Caco-2 (cell line): ENCODE results near the gene PIEZO1. TPM values are rescaled to one million over a fixed set of nuclear protein-coding genes. Genes with fewer than 3 reads are reported as not detected.

Experiments
- BruUV-seq: library from RNA; stranded (reverse); fragments of 400-500 nt; replicated peaks from 2 replicates; lab custom pipeline; 2021; lab: Mats Ljungman, UMichigan
- CTCF ChIA-PET: fragments of 300-600 bp; sonication (Branson Sonifier 250); formaldehyde crosslinking; loops from one replicate; lab custom pipeline; 2022; ENCODE audit warnings: antibody characterized with exemption; lab: Charles Lee
- POLR2A ChIA-PET: fragments of 300-600 bp; sonication (Branson Sonifier 250); formaldehyde crosslinking; loops from one replicate; lab custom pipeline; 2022; ENCODE audit warnings: antibody characterized with exemption; lab: Charles Lee
- DNase-seq, 2 experiments: peaks; one replicate each; pipeline versions ENCODE4 v3.0.0 to v3.0.0-alpha.2; 2020 to 2022
- H3K27me3 ChIP-seq: replicated peaks from 2 replicates; pipeline ENCODE4 v1.6.0; 2011; ENCODE audit warnings: low read length; ENCODE audit not compliant: control insufficient read depth, insufficient read depth
- H3K36me3 ChIP-seq: 2 replicates; pipeline ENCODE4 v1.5.1; 2011; ENCODE audit warnings: low read length; ENCODE audit not compliant: control insufficient read depth, insufficient read depth
- H3K4me1 ChIP-seq: fragments of 250-450 bp; sonication (Bioruptor Pico); 2 replicates; pipeline ENCODE4 v1.5.1; 2020; ENCODE audit warnings: mild to moderate bottlenecking
- H3K4me3 ChIP-seq: 2 replicates; pipeline ENCODE4 v1.5.1; 2011; ENCODE audit warnings: low read depth, mild to moderate bottlenecking, control low read depth, low read length
- H3K9me3 ChIP-seq: fragments of 250-450 bp; sonication (Bioruptor Pico); 2 replicates; pipeline ENCODE4 v1.5.1; 2020; ENCODE audit warnings: mild to moderate bottlenecking, moderate library complexity
- H3K27ac Mint-ChIP-seq: one replicate; pipeline ENCODE4 v1.8.0; 2022; ENCODE audit warnings: mixed read lengths; ENCODE audit not compliant: unreplicated experiment
- H3K27me3 Mint-ChIP-seq: one replicate; pipeline ENCODE4 v1.8.0; 2022; ENCODE audit warnings: mixed read lengths; ENCODE audit not compliant: insufficient read depth, unreplicated experiment
- H3K36me3 Mint-ChIP-seq: one replicate; pipeline ENCODE4 v1.8.0; 2022; ENCODE audit warnings: mild to moderate bottlenecking, mixed read lengths; ENCODE audit not compliant: insufficient read depth, unreplicated experiment
- H3K4me1 Mint-ChIP-seq: one replicate; pipeline ENCODE4 v1.8.0; 2022; ENCODE audit warnings: low read depth, mixed read lengths; ENCODE audit not compliant: unreplicated experiment
- H3K4me3 Mint-ChIP-seq: one replicate; pipeline ENCODE4 v1.8.0; 2022; ENCODE audit warnings: mild to moderate bottlenecking, moderate library complexity, mixed read lengths; ENCODE audit not compliant: unreplicated experiment
- H3K9me3 Mint-ChIP-seq: one replicate; pipeline ENCODE4 v1.8.0; 2022; ENCODE audit warnings: mixed read lengths; ENCODE audit not compliant: unreplicated experiment
- CTCF ChIP-seq, 2 experiments: fragments of 200-600 bp in 1 of 2; IDR thresholded peaks; 1 replicate in 1 of 2; 2 replicates in 1 of 2; pipeline versions ENCODE4 v1.5.1 to v1.8.0; 2011 to 2022; ENCODE audit warnings: antibody characterized with exemption in 1 of 2, control low read depth in 1 of 2, inconsistent platforms in 1 of 2, low read depth in 1 of 2, low read length in 1 of 2, mild to moderate bottlenecking in 1 of 2, moderate library complexity in 1 of 2; ENCODE audit not compliant: insufficient read depth in 1 of 2, severe bottlenecking in 1 of 2, unreplicated experiment in 1 of 2
- intact Hi-C: fragments of 100-400 bp; cut with micrococcal nuclease; formaldehyde crosslinking; loops from one replicate; pipeline ENCODE4 v1.10.0; 2022; ENCODE audit not compliant: unreplicated experiment
- total RNA-seq: library from RNA; stranded (reverse); gene quantifications from 2 replicates; pipeline ENCODE4 v1.2.3, GENCODE V29; 2022

Gene PIEZO1
- total RNA-seq, 1 experiment from 2014 or later = 248 TPM

- Histone ChIP-seq H3K9me3 (no peaks in the 10 kb centered on the region), H3K4me1 (no peaks in the 10 kb centered on the region), H3K4me3 (no peak overlapping the region), H3K27me3 (no peaks in the 10 kb centered on the region), H3K36me3 (no peaks in the 10 kb centered on the region; the same call in 1 of the 2 replicates)
- intact Hi-C loops = no loop called here
- Mint-ChIP-seq H3K36me3 (peaks cover 62% of the 10 kb centered on the region), H3K27me3 (no peaks in the 10 kb centered on the region), H3K4me1 (peaks cover 7% of the 10 kb centered on the region), H3K4me3 (no peak overlapping the region), H3K27ac (no peak overlapping the region), H3K9me3 (no peaks in the 10 kb centered on the region)
- ChIA-PET POLR2A (no interaction called here), CTCF (no interaction called here)
- no peak for DNase-seq
- no TSS peak for BruUV-seq
- TF ChIP-seq CTCF (IDR thresholded peaks at IDR 0.05; ENCODE audit: insufficient read depth in 1 of 2, low read depth in 1 of 2, low read length in 1 of 2, severe bottlenecking in 1 of 2, unreplicated experiment in 1 of 2) = no peak
Observed at GRCh38 chr16:88711750-88712340, 73.2 kb downstream of the PIEZO1 start.

GRCh38 chr16:88710556-88710955 is 74.5 kb downstream of the PIEZO1 start:
- POLR2A ChIA-PET = no interaction called here
- intact Hi-C loops = no loop called here
- BruUV-seq = no TSS peak
- H3K27me3 ChIP-seq = no peaks in the 10 kb centered on the region
- H3K9me3 ChIP-seq = no peaks in the 10 kb centered on the region
- DNase-seq = no peak
- peaks cover 1% of the 10 kb centered on the region; the same call in 1 of the 2 replicates for H3K4me1 ChIP-seq
- TF ChIP-seq CTCF (IDR thresholded peaks at IDR 0.05; ENCODE audit: insufficient read depth in 1 of 2, low read depth in 1 of 2, low read length in 1 of 2, severe bottlenecking in 1 of 2, unreplicated experiment in 1 of 2) = no peak
- Mint-ChIP-seq H3K36me3 (peaks cover 58% of the 10 kb centered on the region), H3K4me1 (peaks cover 7% of the 10 kb centered on the region), H3K27me3 (no peaks in the 10 kb centered on the region), H3K9me3 (no peaks in the 10 kb centered on the region), H3K27ac (peak overlapping the region; percentile 61), H3K4me3 (no peak overlapping the region)
- CTCF ChIA-PET = interaction anchor here (1.2 kb wide), 1 partner anchor 10 kb away, joined by 3 read pairs; no protein-coding TSS in a partner anchor
- no peak overlapping the region for H3K4me3 ChIP-seq
- no peaks in the 10 kb centered on the region; the same call in 1 of the 2 replicates for H3K36me3 ChIP-seq

GRCh38 chr16:88706965-88707826 is 77.8 kb downstream of the PIEZO1 start:
- peaks cover 40% of the 10 kb centered on the region for H3K36me3 Mint-ChIP-seq
- Histone ChIP-seq H3K4me3 (peak overlapping the region; percentile 94), H3K27me3 (no peaks in the 10 kb centered on the region), H3K36me3 (no peaks in the 10 kb centered on the region), H3K9me3 (no peaks in the 10 kb centered on the region), H3K4me1 (peaks cover 9% of the 10 kb centered on the region; the same call in 1 of the 2 replicates)
- H3K4me3 Mint-ChIP-seq = peak overlapping the region; percentile 82
- peak overlapping the region; percentile 60 for H3K27ac Mint-ChIP-seq
- H3K4me1 Mint-ChIP-seq = peaks cover 7% of the 10 kb centered on the region
- no peaks in the 10 kb centered on the region for H3K27me3 Mint-ChIP-seq
- TSS peak; percentile 68 for BruUV-seq
- intact Hi-C loops = loop anchor here (5.0 kb wide), 1 partner anchor 45 kb away; the partner anchor contains the start of gene MVD
- no peak for DNase-seq
- ChIA-PET CTCF (interaction anchor here (0.6 to 2.8 kb wide), 2 partner anchors 30 to 36 kb away, joined by 5 to 12 read pairs; no protein-coding TSS in a partner anchor), POLR2A (interaction anchor here (0.6 kb wide), 2 partner anchors 137 to 586 kb away, joined by 3 read pairs; partner anchors contain the start of gene ZC3H18)
- no peak for TF ChIP-seq CTCF (IDR thresholded peaks at IDR 0.05; ENCODE audit: insufficient read depth in 1 of 2, low read depth in 1 of 2, low read length in 1 of 2, severe bottlenecking in 1 of 2, unreplicated experiment in 1 of 2)
- H3K9me3 Mint-ChIP-seq = no peaks in the 10 kb centered on the region
